ENCODE data around the gene DZIP3.

DZIP3 gene

GRCh38 chr3:108589081-108589997 lies at the start of gene DZIP3, which contains the start of gene CIP2A:
DZIP3 (plus strand) TSS chr3:108589722; CDS start chr3:108605407, 15,685 bp downstream.
CIP2A (minus strand) TSS chr3:108589438; CDS start chr3:108589375, 63 bp downstream.
- DNase-seq (ENCODE audit: low spot score in 2 of 2) = peak; percentile 92 to 98
- peaks cover 21% of the 10 kb centered on the region for H3K4me1 ChIP-seq
- peak within 1 kb of the TSS; percentile 81 for H3K4me3 ChIP-seq
- in situ Hi-C loops (cut with MboI; ENCODE audit: low sequenced_read_pairs) = no loop called here
- peaks cover 7% of the 10 kb centered on the region for H3K36me3 ChIP-seq (replicated peaks)
- no peaks in the 10 kb centered on the region for H3K27me3 ChIP-seq (ENCODE audit: low read depth)
- H3K9me3 ChIP-seq = no peaks in the 10 kb centered on the region

GRCh38 chr3:108546247-108546646 lies 43.3 kb upstream of the DZIP3 start:
- Histone ChIP-seq H3K4me3 (no peak overlapping the region), H3K9me3 (no peaks in the 10 kb centered on the region), H3K27me3 (ENCODE audit: low read depth) (no peaks in the 10 kb centered on the region), H3K36me3 (replicated peaks) (peaks cover 33% of the 10 kb centered on the region), H3K4me1 (peaks cover 13% of the 10 kb centered on the region)
- DNase-seq (ENCODE audit: low spot score in 2 of 2) = no peak
- in situ Hi-C loops (cut with MboI; ENCODE audit: low sequenced_read_pairs) = no loop called here

GRCh38 chr3:108546692-108547091 lies 42.8 kb upstream of the DZIP3 start:
- no peak overlapping the region for H3K4me3 ChIP-seq
- H3K9me3 ChIP-seq = no peaks in the 10 kb centered on the region
- H3K4me1 ChIP-seq = peaks cover 13% of the 10 kb centered on the region
- in situ Hi-C loops (cut with MboI; ENCODE audit: low sequenced_read_pairs) = no loop called here
- H3K27me3 ChIP-seq (ENCODE audit: low read depth) = no peaks in the 10 kb centered on the region
- DNase-seq (ENCODE audit: low spot score in 2 of 2) = no peak
- peaks cover 36% of the 10 kb centered on the region for H3K36me3 ChIP-seq (replicated peaks)

GRCh38 chr3:108548304-108548703 lies 41.2 kb upstream of the DZIP3 start:
- Histone ChIP-seq H3K9me3 (no peaks in the 10 kb centered on the region), H3K4me3 (no peak overlapping the region), H3K36me3 (replicated peaks) (peaks cover 47% of the 10 kb centered on the region), H3K27me3 (ENCODE audit: low read depth) (no peaks in the 10 kb centered on the region), H3K4me1 (peaks cover 16% of the 10 kb centered on the region)
- in situ Hi-C loops (cut with MboI; ENCODE audit: low sequenced_read_pairs) = no loop called here
- DNase-seq (ENCODE audit: low spot score in 2 of 2) = no peak

- in situ Hi-C loops (cut with MboI; ENCODE audit: low sequenced_read_pairs) = no loop called here
- Histone ChIP-seq H3K36me3 (replicated peaks) (peaks cover 45% of the 10 kb centered on the region), H3K27me3 (ENCODE audit: low read depth) (no peaks in the 10 kb centered on the region), H3K9me3 (no peaks in the 10 kb centered on the region), H3K4me3 (no peak overlapping the region), H3K4me1 (peaks cover 16% of the 10 kb centered on the region)
- no peak for DNase-seq (ENCODE audit: low spot score in 2 of 2)
Measured at GRCh38 chr3:108548886-108549285, 40.6 kb upstream of the DZIP3 start.

- no peaks in the 10 kb centered on the region for H3K9me3 ChIP-seq
- peaks cover 58% of the 10 kb centered on the region for H3K36me3 ChIP-seq (replicated peaks)
- H3K4me1 ChIP-seq = peaks cover 15% of the 10 kb centered on the region
- H3K4me3 ChIP-seq = no peak overlapping the region
- H3K27me3 ChIP-seq (ENCODE audit: low read depth) = no peaks in the 10 kb centered on the region
- in situ Hi-C loops (cut with MboI; ENCODE audit: low sequenced_read_pairs) = no loop called here
- peak in 1 of 2 experiments; percentile 69 for DNase-seq (ENCODE audit: low spot score in 2 of 2)
Measured at GRCh38 chr3:108552267-108553159, 37.0 kb upstream of the DZIP3 start.

- H3K4me1 ChIP-seq = peaks cover 15% of the 10 kb centered on the region
- in situ Hi-C loops (cut with MboI; ENCODE audit: low sequenced_read_pairs) = no loop called here
- DNase-seq (ENCODE audit: low spot score in 2 of 2) = no peak
- peaks cover 59% of the 10 kb centered on the region for H3K36me3 ChIP-seq (replicated peaks)
- no peaks in the 10 kb centered on the region for H3K9me3 ChIP-seq
- H3K27me3 ChIP-seq (ENCODE audit: low read depth) = no peaks in the 10 kb centered on the region
- no peak overlapping the region for H3K4me3 ChIP-seq
Measured at GRCh38 chr3:108554229-108554628, 35.3 kb upstream of the DZIP3 start.

GRCh38 chr3:108554913-108555571 lies 34.5 kb upstream of the DZIP3 start:
- in situ Hi-C loops (cut with MboI; ENCODE audit: low sequenced_read_pairs) = no loop called here

GRCh38 chr3:108555966-108556581 lies 33.4 kb upstream of the DZIP3 start:
- H3K4me3 ChIP-seq = no peak overlapping the region
- H3K9me3 ChIP-seq = no peaks in the 10 kb centered on the region
- peaks cover 72% of the 10 kb centered on the region for H3K36me3 ChIP-seq (replicated peaks)
- DNase-seq (ENCODE audit: low spot score in 2 of 2) = no peak
- no peaks in the 10 kb centered on the region for H3K27me3 ChIP-seq (ENCODE audit: low read depth)
- H3K4me1 ChIP-seq = peaks cover 15% of the 10 kb centered on the region
- in situ Hi-C loops (cut with MboI; ENCODE audit: low sequenced_read_pairs) = no loop called here

More at GRCh38 chr3:108554913-108555571, 34.5 kb upstream of the DZIP3 start:
- peaks cover 63% of the 10 kb centered on the region for H3K36me3 ChIP-seq (replicated peaks)
- peaks cover 15% of the 10 kb centered on the region for H3K4me1 ChIP-seq
- peak in 1 of 2 experiments; percentile 41 for DNase-seq (ENCODE audit: low spot score in 2 of 2)
- no peaks in the 10 kb centered on the region for H3K9me3 ChIP-seq
- H3K27me3 ChIP-seq (ENCODE audit: low read depth) = no peaks in the 10 kb centered on the region
- no peak overlapping the region for H3K4me3 ChIP-seq

GRCh38 chr3:108562565-108562964 lies 27.0 kb upstream of the DZIP3 start:
- no peak overlapping the region for H3K4me3 ChIP-seq
- in situ Hi-C loops (cut with MboI; ENCODE audit: low sequenced_read_pairs) = no loop called here
- H3K36me3 ChIP-seq (replicated peaks) = peaks cover 63% of the 10 kb centered on the region
- no peaks in the 10 kb centered on the region for H3K9me3 ChIP-seq
- no peaks in the 10 kb centered on the region for H3K27me3 ChIP-seq (ENCODE audit: low read depth)
- H3K4me1 ChIP-seq = peaks cover 9% of the 10 kb centered on the region
- DNase-seq (ENCODE audit: low spot score in 2 of 2) = no peak

GRCh38 chr3:108564564-108564963 lies 25.0 kb upstream of the DZIP3 start:
- no peak for DNase-seq (ENCODE audit: low spot score in 2 of 2)
- Histone ChIP-seq H3K9me3 (no peaks in the 10 kb centered on the region), H3K36me3 (replicated peaks) (peaks cover 51% of the 10 kb centered on the region), H3K27me3 (ENCODE audit: low read depth) (no peaks in the 10 kb centered on the region), H3K4me1 (peaks cover 9% of the 10 kb centered on the region), H3K4me3 (no peak overlapping the region)
- in situ Hi-C loops (cut with MboI; ENCODE audit: low sequenced_read_pairs) = no loop called here

GRCh38 chr3:108565506-108565905 lies 24.0 kb upstream of the DZIP3 start:
- H3K4me1 ChIP-seq = peaks cover 9% of the 10 kb centered on the region
- H3K4me3 ChIP-seq = no peak overlapping the region
- H3K36me3 ChIP-seq (replicated peaks) = peaks cover 52% of the 10 kb centered on the region
- no peak for DNase-seq (ENCODE audit: low spot score in 2 of 2)
- in situ Hi-C loops (cut with MboI; ENCODE audit: low sequenced_read_pairs) = no loop called here
- no peaks in the 10 kb centered on the region for H3K27me3 ChIP-seq (ENCODE audit: low read depth)
- no peaks in the 10 kb centered on the region for H3K9me3 ChIP-seq

- Histone ChIP-seq H3K36me3 (replicated peaks) (peaks cover 45% of the 10 kb centered on the region), H3K4me1 (peaks cover 9% of the 10 kb centered on the region), H3K9me3 (no peaks in the 10 kb centered on the region), H3K27me3 (ENCODE audit: low read depth) (no peaks in the 10 kb centered on the region), H3K4me3 (no peak overlapping the region)
- DNase-seq (ENCODE audit: low spot score in 2 of 2) = no peak
- in situ Hi-C loops (cut with MboI; ENCODE audit: low sequenced_read_pairs) = no loop called here
Measured at GRCh38 chr3:108566599-108566998, 22.9 kb upstream of the DZIP3 start.

Data from HAP-1 (cell line).